HG03520 (cell line): ENCODE measurements around the gene GABRB1.

Experiments used
- ATAC-seq: cut with Tn5 transposase; IDR thresholded peaks from one replicate; pipeline ENCODE4 v1.9.1; 2021; ENCODE audit warnings: mild to moderate bottlenecking, moderate library complexity; ENCODE audit not compliant: unreplicated experiment

GABRB1 gene

DNA sequence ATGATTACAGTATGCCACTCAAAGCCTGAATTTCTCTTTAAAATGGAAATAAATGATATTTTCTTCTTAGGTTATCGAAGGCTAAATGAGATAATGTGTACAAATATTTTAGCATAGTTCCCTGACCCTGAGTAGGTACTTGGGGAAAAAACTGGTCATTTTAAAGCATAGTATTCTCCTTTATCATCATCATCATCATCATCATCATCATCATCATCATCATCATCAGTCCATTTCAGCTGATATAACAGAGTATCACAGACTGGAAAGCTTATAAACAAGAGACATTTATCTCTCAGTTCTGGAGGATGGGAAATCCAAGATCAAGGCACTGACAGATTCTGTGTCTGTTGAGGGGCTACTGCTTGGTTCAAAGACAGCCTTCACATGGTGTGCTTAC is 13.9 kb downstream of the GABRB1 start:
- no peak for ATAC-seq

DNA sequence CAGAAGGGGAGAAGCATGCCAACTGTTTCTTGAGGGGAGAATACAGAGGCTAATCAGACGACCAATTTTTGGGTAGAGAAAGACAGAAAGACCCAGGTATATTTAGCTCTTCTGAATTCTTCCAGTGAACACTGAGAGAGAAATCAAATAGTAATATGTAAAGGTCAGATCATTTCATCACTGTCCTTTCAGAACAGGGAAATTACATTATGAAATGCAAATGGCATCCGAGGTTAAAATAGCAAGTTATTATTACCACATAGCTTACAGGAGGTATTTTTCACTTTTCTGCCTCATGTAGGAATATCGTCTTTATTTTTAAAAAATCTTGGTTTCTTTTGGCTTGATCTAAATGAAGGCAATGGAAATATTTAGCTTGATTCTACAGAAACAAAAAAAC is 18.0 kb downstream of the GABRB1 start:
- ATAC-seq: no peak

DNA sequence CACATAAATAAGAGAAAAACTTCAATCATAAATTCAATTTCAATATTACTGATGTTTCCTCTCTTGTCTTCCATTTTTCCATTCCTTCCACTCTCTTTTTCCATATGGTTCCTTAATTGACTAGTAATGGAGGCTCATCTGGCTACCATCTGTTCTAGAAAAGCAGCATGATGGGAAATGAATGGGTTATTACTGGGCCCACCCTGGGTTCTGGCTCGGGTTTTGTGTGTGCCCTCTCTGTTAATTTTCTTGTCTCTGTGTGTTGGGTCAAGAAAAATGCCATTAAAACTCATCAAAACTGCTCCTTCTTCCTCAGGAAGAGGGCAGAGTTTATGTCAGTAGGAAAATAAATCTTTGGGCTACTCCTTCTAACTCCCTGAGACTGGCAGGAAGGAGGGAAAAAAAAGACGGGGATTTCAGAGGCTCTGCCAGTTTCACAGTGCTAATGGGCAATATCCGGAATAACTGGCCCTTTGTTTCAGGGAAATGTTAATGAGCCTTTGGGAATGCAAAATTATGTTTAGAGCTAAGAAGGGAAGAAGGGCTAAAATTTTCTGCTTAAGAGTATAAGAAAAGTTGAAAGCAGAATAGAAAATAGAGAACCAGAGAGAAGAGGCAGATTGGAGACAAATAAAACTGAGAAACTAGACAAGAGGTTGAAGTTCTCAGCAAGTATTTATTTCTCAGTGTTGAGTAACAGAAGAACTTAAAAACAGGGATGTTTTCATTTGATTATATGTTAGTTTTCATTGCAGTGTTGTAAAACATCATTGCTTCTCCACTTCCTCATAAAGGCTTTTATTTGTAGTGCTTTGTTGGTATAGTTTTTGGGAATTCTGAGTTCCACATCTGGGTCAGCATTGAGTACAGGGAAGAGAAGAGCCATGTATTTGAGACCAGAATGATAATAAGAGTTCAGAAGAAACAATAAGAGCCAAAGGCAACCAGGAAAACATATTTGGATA is 19.7 kb downstream of the GABRB1 start:
- no peak for ATAC-seq

DNA sequence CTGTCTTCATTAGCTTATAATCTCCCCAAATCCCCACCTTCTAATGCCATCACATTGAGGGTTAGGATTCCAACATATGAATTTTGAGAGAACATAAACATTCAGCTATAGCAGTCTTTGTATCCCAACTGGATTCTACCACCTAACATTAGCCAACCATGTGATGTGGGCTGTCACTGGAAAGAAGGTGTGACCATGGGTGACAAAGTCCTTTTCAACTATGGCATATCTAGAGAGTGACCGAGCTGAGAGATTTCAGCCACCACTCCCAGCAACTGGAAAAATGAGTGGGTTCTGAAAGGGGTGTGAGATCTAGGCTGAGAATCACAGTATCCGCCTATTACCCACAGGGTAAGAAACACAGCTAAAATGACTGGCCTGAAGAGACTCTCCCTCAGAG is 22.1 kb downstream of the GABRB1 start:
- ATAC-seq: no peak

DNA sequence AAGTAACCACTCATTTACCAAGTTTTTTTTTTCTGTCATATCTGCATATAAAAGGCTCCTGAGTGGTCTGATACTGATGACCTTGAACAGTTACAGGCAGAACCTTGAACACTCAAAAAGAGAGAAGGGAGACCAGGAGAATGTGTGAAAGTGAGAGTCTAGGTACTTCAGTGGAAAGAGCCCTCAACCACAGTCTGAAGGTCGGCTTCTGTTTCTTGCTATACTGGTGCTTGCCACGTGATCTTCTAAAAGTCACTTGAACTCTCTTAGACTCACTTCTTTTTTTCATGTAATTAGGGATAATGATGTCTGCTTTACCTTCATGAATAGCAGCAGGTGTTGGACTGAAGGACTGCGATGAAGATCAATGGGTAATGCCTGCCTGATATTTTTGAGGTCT is 22.8 kb downstream of the GABRB1 start:
- no peak for ATAC-seq

- no peak for ATAC-seq
Measured at GRCh38 chr4:47057991-47058390, 26.6 kb downstream of the GABRB1 start.

DNA sequence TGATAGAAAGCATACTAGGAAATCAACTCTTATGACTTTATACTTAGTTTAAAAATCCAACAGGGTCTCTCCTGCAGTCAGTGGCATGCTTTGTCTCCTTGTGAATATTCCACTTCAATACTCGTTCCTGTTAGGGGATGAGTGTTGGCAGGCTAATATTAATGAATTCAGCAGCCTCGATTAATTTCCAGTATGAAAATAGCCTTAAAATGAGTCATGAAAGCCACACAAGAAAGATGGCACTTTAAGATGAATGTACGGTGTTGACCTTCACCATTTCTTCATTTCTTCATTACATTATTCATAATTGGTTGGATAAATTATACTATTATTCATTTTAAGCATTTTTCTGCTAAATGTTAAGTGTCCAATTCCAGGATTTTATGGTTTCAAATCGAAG is 29.2 kb downstream of the GABRB1 start:
- ATAC-seq: no peak

GRCh38 chr4:47061435-47061834 is 30.1 kb downstream of the GABRB1 start:
- no peak for ATAC-seq

DNA sequence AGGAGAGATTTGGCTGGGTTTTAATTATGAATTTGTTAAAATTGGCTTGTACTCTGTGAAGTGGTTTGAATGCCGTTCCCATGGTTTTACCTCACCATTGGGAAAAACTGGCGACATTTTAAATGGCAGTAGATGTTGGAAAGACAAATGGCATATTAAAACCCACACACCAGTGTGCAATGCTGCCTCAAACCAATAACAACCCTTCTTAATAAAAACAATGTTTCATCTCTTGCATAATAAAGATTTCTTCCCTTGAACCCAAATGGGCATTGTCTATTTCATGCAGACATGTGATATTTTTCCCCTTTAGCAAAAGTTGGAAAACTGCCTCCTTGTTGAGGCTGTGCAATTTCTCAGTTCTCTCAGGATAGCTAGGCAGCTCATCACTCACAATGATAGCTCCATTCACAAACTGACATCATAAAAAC is 33.7 kb downstream of the GABRB1 start:
- ATAC-seq: no peak

- ATAC-seq: no peak
Measured at GRCh38 chr4:47068986-47069385, 37.6 kb downstream of the GABRB1 start.

DNA sequence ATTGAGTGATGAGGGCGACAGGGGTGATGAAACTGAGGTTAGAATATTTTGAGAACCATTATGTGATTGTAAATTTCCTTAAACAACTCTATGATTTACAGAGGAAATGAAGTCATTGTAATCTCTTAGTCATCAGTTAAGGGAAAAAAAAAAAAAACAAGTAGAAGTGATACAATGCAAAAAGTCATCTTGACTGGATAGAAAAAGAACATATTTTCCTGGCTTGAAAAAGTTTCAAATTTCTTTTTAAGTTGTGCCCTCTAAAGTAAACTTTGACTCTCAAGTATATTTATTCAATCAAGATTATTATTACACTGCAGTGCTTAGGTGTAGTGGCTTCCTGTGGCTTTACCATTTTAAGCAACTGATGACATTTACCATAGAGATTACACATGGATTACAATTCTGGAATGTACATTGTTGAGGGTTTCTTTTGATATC is 40.6 kb downstream of the GABRB1 start:
- no peak for ATAC-seq

GRCh38 chr4:47073647-47074046 is 42.3 kb downstream of the GABRB1 start:
- no peak for ATAC-seq

DNA sequence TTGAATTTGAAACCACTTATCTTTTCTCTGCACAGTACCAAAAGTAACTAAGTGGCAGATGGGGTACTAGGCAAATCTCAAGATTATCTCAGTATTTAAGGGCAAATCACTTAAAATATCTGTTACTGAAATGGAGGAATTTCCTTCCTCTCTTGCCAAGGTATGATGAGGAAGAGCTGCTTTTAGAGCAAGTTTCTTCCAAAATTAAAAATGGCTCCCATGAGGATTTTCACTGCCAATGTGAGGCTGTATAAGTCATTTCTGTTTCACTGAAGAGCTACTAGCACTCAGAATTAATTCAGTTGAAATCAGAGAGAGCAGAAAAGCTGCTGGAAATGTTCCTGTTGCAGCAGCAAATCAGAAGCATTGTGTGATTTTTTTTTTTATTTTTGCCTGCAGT is 43.4 kb downstream of the GABRB1 start:
- no peak for ATAC-seq

DNA sequence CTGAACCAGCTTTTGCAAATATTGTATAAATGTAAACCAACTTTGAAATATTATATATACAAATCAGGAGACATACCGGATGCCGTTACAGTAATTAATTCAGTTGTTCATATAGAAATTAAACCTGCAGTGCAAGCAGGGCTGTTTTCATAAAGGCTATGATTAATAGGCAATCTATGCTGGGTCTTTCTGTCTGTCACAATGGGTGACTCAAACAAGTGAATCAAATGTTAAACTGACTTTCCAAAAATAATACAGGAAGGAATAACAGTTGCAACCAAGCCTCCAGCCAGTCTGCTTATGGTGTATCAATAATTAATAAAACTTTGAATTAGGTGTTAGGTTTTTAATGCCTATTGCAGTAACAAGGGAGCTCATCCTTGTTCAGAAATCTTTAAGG is 43.9 kb downstream of the GABRB1 start:
- ATAC-seq: no peak

GRCh38 chr4:47075919-47076318 is 44.6 kb downstream of the GABRB1 start:
- no peak for ATAC-seq

DNA sequence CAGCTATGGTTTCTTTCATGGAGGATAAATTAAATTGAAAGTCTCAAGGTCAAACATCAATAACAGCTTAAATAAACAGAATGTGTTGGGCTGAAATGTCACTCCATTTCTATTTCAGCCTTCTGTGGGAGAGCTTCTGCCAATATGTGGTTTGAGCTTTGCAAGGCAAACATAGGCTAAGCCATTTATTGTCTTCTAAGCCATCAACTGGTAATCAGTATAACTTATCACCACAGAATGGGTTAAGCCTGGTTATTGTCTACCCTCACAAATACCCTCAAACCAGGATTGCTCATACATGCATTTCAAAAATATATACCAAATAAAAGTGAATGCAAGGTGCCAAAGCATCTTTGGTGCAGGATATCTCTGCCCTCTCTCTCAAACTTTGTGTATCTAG is 52.7 kb downstream of the GABRB1 start:
- ATAC-seq: no peak

GRCh38 chr4:47084795-47085194 is 53.4 kb downstream of the GABRB1 start:
- no peak for ATAC-seq

DNA sequence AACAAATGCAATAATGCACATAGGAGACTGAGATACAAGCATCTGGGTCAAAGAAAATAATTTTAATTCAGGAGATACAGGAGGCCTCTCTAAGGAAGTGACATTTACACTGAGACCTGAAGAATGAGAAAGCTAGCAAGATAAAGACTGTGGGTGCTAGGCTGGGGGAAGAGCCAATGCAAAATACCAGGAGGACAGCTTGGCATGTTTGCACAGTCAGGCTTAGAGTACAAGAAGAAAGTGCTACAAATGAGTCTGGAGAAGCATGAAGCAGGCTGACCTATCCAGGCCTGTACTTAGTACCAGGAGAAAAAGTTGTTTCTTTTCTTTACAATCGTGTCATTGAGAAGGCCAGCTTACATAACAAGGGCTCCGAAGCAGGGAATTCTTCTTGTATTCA is 56.9 kb downstream of the GABRB1 start:
- ATAC-seq: no peak

DNA sequence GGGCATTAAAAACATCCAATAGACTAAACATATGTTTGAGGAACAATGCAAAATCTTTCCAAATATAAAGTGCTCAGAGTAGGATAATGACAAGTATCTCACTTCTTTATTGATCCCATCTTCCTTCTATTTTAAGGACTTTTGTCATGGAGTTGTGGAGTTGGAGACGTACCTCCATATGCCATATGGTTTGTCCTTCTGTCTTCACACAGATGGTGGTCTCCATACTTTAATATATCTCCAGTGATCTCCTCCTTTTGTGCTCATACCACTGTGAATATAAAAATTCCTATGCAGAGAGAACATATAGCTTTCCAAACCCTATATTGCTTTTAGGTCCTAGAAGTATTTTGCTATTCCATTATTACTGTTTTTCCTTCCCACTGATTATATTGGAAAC is 64.5 kb downstream of the GABRB1 start:
- no peak for ATAC-seq

DNA sequence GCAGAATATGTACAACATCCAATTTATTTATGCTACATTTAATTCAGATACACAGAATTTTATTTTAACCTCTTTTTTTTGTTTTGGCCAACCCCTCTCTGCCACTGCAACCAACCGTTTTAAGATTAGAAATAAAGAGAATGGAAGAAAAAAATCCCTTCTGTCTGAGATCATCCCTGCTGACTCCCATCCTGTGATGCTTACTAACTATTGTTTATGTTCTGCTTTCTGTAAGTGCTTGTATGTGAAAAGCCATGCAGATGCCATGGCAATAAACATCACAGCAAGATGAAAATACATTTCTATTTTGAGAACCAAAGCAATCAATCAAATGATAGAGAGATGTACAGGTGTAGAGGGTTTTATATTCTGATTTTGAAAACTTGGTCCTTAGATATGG is 70.1 kb downstream of the GABRB1 start:
- no peak for ATAC-seq

- ATAC-seq: no peak
Measured at GRCh38 chr4:47104986-47105385, 73.6 kb downstream of the GABRB1 start.

GRCh38 chr4:47106561-47106960 is 75.2 kb downstream of the GABRB1 start:
- ATAC-seq: no peak

GRCh38 chr4:47109379-47109778 is 78.0 kb downstream of the GABRB1 start:
- ATAC-seq: no peak
